GM21723 (cell line): ENCODE measurements around the gene THAP3.

Experiments used
- ATAC-seq: cut with Tn5 transposase; IDR thresholded peaks from one replicate; pipeline ENCODE4 v1.9.1; 2021; ENCODE audit warnings: mild to moderate bottlenecking, moderate library complexity; ENCODE audit not compliant: unreplicated experiment

The THAP3 gene

DNA sequence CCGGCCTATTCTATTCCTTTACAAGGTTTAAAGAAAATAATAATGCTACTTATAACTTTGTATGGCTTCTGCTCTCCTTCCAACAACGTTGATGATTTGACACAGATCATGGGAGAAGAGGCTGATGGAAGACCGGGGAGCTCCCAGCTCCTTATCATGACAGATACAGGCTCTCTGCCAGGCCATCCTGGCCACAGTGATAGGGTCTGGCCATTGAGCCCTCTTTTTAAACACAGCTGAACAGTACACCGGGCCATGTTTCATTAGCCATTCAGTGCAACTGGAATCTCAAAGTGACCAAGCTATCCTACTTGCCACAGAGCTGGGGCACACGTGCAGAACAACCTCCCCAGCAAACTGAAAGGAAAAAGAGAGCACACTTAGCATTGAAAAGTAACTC lies 42.0 kb downstream of the THAP3 start:
- ATAC-seq: no peak

DNA sequence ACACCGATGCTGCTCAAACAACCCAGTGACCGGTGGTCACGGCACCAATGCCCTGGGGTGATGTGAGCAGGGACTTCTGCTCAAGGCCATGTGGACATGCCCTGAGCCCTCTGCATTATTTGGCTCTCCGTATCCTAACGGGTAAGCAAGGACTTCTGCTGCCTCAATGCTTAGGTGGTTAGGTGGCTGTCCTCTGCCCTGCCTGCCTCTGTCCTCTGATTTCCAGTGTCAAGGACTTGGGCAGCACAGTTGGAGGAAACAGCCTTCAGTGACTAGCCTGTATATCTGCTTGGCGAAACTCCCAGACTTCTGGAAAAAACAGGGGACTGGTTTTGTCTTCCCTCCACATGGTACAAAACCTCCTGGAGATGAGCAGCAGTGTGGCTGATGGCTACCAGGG lies 42.5 kb downstream of the THAP3 start:
- ATAC-seq: no peak

DNA sequence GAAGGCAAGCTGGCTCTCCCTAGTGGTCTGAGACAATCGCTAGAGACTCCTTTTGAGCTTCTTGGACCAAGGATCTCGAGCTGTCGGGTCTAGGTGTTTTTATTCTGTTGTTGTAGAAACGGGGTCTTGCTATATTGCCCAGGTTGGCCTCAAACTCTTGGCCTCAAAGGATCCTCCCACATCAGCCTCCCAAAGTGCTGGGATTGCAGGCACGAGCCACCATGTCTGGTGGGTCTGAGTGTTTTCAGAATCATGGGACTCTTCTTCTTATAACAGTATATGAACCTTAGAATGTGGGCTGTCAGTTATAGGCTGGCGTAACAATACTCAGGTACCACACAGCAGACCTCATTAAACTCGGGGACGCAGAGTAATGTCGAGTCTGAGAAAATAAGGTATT lies 43.8 kb downstream of the THAP3 start:
- no peak for ATAC-seq

DNA sequence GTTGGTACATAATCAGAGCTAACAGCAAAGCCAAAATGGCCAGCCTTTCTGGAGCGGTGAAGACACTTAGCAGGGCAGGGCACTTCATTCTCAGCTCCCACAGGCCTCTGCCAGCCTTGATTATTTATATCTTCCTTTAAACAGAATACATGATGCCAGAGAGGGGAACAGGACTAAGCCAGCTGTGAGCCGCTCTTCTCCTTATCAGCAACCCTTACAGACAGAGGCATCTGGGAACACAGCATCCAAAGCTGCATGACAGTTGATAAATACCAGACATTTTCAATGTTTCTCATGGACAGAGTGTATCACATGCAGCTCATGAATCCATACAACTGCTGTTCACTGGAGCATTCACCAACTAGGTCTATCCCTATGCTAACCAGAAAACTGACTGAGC lies 47.9 kb downstream of the THAP3 start:
- no peak for ATAC-seq

DNA sequence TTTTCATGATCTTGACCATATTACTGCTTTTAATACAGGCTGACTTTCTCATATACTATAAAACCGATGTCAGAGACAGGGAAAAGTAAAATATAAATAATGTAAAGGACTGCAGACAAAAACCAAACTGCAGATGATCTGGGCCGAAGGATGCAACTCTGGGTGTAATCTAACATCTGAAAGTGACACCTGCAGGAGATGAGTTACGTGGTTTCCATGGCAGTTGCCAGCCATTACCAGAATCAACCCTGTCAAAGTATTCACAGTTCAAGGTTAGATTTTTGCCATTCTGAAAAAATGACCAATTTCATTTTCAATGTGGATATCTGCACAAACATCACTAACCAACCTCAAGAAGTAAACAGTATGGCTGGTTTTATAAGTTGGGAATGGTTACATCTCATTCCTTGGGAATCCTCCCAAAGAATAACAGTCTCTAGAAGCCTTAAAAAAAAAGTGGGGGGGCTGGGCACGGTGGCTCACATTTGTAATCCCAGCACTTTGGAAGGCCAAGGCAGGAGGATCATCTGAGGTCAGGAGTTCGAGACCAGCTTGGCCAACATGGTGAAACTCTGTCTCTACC lies 49.2 kb downstream of the THAP3 start:
- ATAC-seq: no peak

DNA sequence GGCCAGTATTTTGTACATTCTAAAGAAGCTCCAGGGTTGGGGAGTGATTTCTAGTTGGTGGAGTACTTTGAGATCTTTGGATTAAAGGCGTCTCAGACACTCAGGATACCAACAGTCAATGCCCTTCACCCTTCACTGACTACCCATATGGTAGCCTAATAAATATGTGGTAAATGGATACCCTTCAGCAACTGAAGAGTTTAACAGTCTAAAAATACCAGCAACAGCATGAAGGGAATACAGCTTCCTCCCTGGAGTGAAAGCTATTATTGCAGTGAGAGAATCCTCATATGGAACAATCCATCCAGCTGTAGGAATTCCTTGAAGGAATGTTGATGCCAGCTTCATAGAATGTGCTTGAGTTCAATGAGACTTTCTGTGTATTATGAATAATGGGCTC lies 50.1 kb downstream of the THAP3 start:
- ATAC-seq: no peak

DNA sequence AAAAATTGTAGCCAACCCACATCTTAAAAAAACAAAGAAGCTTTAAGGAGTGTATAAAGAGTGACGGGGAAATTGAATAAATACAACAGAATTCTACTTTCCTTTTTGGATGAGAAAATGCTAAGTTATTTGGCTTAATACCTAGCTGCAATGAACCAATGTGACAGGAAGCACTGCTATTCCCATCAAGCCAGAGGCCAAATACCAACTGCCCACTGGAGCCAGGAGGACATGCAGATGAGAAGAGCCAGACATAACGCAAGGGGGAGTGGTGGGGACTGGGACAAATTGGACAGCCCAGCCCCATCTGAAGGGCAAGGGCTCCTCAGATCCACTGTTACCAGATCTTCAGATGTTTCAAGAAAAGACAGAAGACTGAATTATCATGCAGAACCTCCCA lies 51.3 kb downstream of the THAP3 start:
- no peak for ATAC-seq
